GM23248 (cell line): ENCODE data around the gene HMGN5.

Experiments used
- EZH2 ChIP-seq: fragments of 200-600 bp; sonication (generic); IDR thresholded peaks from 2 replicates; pipeline ENCODE4 v1.6.1; 2018; ENCODE audit warnings: antibody characterized with exemption, mild to moderate bottlenecking; ENCODE audit not compliant: insufficient read depth, poor library complexity, severe bottlenecking
- EZH2phosphoT487 ChIP-seq: fragments of 200-600 bp; sonication (generic); IDR thresholded peaks from 2 replicates; pipeline ENCODE4 v1.6.1; 2018; ENCODE audit warnings: antibody characterized with exemption, moderate library complexity, mild to moderate bottlenecking, low read depth; ENCODE audit not compliant: insufficient read depth

DNA sequence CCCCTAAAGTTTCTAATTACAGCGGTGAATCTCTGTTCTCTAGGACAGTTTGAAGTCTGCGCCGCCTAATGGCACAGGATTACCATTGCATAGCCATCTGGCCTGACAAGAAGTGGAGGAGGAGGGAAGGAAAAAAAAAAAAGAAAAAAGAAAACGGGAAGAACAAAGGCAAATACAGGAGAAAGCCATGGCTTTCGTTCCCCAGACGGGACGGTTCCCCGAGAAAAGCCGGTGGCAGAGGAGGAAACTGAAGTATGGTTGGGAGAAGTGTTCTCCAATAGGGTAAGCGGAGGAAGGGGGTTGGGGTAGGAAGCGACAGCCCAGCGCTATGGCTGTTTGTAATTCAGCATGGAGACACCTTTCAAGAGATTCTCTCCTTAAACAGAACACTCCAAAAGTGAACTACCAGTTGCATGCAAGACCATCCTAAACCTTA is 80.8 kb downstream of the HMGN5 start:
- TF ChIP-seq EZH2 (no peak), EZH2phosphoT487 (no peak)
